SU-DHL-6 (cell line): ENCODE results near the gene HAGH.

Source experiments
- EZH2phosphoT487 ChIP-seq: fragments of 200-600 bp; sonication (generic), shearing (Covaris generic); conservative IDR thresholded peaks from 2 replicates; pipeline ENCODE4 v1.6.1; 2018; ENCODE audit warnings: mild to moderate bottlenecking, antibody characterized with exemption, low read length, moderate library complexity, mixed read lengths
- TF ChIP-seq, protein P1 (sequence below): fragments of 200-600 bp; sonication (generic); IDR thresholded peaks from one replicate; pipeline ENCODE4 v1.5.1; 2017; ENCODE audit warnings: antibody characterized with exemption, mild to moderate bottlenecking, low read length, moderate library complexity; ENCODE audit not compliant: insufficient read depth, poor library complexity, severe bottlenecking

DNA sequence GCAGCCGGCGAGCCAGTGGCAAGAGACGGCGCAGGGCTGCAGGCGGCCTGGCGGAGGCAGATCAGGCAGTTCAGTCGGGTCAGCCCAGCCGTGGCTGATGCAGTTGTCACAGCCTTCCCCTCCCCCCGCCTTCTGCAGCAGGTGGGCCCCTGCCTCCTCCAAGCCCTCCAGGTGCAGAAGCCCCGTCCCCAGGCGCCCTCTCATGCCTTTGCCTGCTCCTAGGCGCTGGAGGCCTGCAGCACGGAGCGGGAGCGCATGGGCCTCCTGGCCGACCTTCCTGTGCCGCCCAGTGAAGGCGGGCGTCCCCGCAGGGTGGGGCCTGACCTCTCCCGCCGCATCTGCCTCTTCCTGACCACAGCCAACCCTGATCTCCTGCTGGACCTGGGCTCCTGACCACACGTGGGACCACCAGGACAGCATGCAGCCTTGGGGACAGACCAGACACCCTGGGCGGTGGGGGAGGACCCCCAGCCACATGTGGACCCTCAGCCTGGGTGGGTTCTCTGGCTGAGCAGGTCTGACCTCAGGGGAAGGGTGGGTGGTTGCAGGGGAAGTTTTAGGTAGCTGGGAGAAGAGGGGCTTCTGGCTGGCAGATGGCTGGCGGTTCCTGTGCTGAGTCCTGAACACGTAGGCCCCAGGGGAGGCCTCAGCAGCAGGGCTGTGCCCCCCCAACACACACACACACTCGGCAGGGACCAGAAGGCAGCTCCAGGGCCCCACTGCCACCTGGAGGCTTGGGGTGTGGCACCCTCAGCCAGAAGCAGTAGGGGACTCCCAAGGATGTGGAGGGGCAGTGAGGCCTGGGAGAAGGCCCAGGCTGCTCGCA lies 50.6 kb downstream of the HAGH start:
- TF ChIP-seq, protein P1, sequence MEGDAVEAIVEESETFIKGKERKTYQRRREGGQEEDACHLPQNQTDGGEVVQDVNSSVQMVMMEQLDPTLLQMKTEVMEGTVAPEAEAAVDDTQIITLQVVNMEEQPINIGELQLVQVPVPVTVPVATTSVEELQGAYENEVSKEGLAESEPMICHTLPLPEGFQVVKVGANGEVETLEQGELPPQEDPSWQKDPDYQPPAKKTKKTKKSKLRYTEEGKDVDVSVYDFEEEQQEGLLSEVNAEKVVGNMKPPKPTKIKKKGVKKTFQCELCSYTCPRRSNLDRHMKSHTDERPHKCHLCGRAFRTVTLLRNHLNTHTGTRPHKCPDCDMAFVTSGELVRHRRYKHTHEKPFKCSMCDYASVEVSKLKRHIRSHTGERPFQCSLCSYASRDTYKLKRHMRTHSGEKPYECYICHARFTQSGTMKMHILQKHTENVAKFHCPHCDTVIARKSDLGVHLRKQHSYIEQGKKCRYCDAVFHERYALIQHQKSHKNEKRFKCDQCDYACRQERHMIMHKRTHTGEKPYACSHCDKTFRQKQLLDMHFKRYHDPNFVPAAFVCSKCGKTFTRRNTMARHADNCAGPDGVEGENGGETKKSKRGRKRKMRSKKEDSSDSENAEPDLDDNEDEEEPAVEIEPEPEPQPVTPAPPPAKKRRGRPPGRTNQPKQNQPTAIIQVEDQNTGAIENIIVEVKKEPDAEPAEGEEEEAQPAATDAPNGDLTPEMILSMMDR: no peak
- TF ChIP-seq EZH2phosphoT487: no peak
